Stomach smooth muscle (tissue), 2 donors: Measurements from ENCODE around the gene ZSCAN21.

ENCODE experiments used
- H3K27ac ChIP-seq: one replicate; pipeline ENCODE4 v1.7.0; 2013; ENCODE audit warnings: mild to moderate bottlenecking, low read length, inconsistent platforms
- H3K27me3 ChIP-seq, 2 donors: one replicate each; pipeline ENCODE4 v1.7.0; 2013; ENCODE audit warnings: low read length in 2 of 2; ENCODE audit not compliant: insufficient read depth in 2 of 2, control insufficient read depth in 1 of 2
- H3K36me3 ChIP-seq, 2 donors: one replicate each; pipeline ENCODE4 v1.7.0; 2013; ENCODE audit warnings: low read length in 2 of 2; ENCODE audit not compliant: control insufficient read depth in 2 of 2, insufficient read depth in 2 of 2
- H3K4me1 ChIP-seq: one replicate; pipeline ENCODE4 v1.7.0; 2013; ENCODE audit warnings: low read length; ENCODE audit not compliant: control insufficient read depth, insufficient read depth
- H3K4me3 ChIP-seq, 2 donors: one replicate each; pipeline ENCODE4 v1.7.0; 2013; ENCODE audit warnings: low read length in 2 of 2
- H3K9ac ChIP-seq, 2 donors: one replicate each; pipeline ENCODE4 v1.7.0; 2013; ENCODE audit warnings: low read length in 2 of 2, mild to moderate bottlenecking in 1 of 2
- H3K9me3 ChIP-seq, 2 donors: one replicate each; pipeline ENCODE4 v1.7.0; 2013; ENCODE audit warnings: low read length in 2 of 2; ENCODE audit not compliant: control insufficient read depth in 2 of 2
- donor health status: healthy.
- donor health status: Pancreatic carcinoma.

ZSCAN21 gene

GRCh38 chr7:100089458-100090196 is 40.1 kb downstream of the ZSCAN21 start:
- Histone ChIP-seq H3K27ac (peak overlapping the region; percentile 80), H3K27me3 (no peaks in the 10 kb centered on the region), H3K9me3 (no peaks in the 10 kb centered on the region), H3K4me3 (peak overlapping the region; percentile 89 to 94), H3K4me1 (peaks cover 36% of the 10 kb centered on the region), H3K36me3 (peaks cover 27 to 38% of the 10 kb centered on the region in 2 donors), H3K9ac (peak overlapping the region; percentile 87 to 89)

GRCh38 chr7:100090527-100091410 is 41.2 kb downstream of the ZSCAN21 start:
- peaks cover 36 to 45% of the 10 kb centered on the region in 2 donors for H3K36me3 ChIP-seq

DNA sequence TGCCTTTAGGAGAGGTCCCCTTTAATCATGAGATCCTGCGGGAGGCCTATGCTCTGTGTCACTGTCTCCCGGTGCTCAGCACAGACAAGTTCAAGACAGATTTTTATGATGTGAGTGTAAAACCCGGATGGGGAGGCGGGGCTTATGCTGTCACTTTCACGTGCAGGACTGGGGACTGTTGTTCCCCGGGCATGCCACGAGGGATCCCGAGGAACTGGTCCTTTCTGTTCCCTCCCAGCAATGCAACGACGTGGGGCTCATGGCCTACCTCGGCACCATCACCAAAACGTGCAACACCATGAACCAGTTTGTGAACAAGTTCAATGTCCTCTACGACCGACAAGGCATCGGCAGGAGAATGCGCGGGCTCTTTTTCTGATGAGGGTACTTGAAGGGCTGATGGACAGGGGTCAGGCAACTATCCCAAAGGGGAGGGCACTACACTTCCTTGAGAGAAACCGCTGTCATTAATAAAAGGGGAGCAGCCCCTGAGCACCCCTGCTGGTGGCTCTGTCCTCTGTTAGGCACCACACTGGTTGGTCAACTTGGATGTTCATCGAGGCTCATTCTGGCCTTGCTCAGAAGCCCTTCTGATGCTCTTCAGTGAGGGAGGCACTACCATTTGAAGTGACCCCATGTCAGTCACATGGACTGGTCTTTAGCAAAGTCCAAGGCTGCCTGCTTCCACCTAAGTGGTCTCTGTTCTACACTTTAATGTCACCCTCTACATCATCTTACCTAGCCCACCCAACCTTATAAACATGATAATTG is 42.0 kb downstream of the ZSCAN21 start:
- H3K9me3 ChIP-seq: no peaks in the 10 kb centered on the region
- peaks cover 36% of the 10 kb centered on the region for H3K4me1 ChIP-seq
- H3K27me3 ChIP-seq: no peaks in the 10 kb centered on the region
- H3K27ac ChIP-seq: no peak overlapping the region
- peaks cover 42 to 54% of the 10 kb centered on the region in 2 donors for H3K36me3 ChIP-seq
- H3K9ac ChIP-seq: no peak overlapping the region
- H3K4me3 ChIP-seq: no peak overlapping the region

More at GRCh38 chr7:100090527-100091410, 41.2 kb downstream of the ZSCAN21 start:
- no peak overlapping the region for H3K4me3 ChIP-seq
- H3K27me3 ChIP-seq: no peaks in the 10 kb centered on the region
- peak overlapping the region; percentile 24 for H3K27ac ChIP-seq
- H3K4me1 ChIP-seq: peaks cover 36% of the 10 kb centered on the region
- no peaks in the 10 kb centered on the region for H3K9me3 ChIP-seq
- no peak overlapping the region for H3K9ac ChIP-seq

DNA sequence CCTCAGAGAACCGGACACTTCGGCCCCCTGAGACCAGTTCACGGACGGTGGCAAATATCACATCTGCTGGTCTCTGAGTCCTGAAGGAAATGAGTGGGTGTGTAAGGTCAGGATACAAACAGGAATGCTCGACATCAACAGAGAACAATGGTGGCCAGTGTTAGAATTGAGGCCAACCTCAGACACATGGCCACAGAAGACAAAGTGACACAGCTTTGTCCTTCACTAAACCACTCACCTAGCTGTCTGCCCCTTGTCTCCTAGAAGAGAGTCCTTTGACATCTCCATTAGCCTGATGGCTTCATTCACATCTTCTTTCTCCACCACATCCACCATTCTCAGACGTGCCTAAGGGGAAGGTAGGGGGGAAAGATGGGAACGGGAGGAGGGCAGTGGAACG is 43.5 kb downstream of the ZSCAN21 start:
- Histone ChIP-seq H3K36me3 (peaks cover 54 to 66% of the 10 kb centered on the region in 2 donors), H3K9me3 (no peaks in the 10 kb centered on the region), H3K27me3 (no peaks in the 10 kb centered on the region), H3K27ac (peak overlapping the region; percentile 67), H3K4me1 (peaks cover 30% of the 10 kb centered on the region), H3K9ac (no peak overlapping the region), H3K4me3 (peak overlapping the region in 1 of 2 donors; percentile 22)

- no peaks in the 10 kb centered on the region for H3K27me3 ChIP-seq
- no peaks in the 10 kb centered on the region for H3K9me3 ChIP-seq
- peaks cover 25% of the 10 kb centered on the region for H3K4me1 ChIP-seq
- peaks cover 58 to 71% of the 10 kb centered on the region in 2 donors for H3K36me3 ChIP-seq
- H3K9ac ChIP-seq: peak overlapping the region in 1 of 2 donors; percentile 21
- H3K4me3 ChIP-seq: peak overlapping the region in 1 of 2 donors; percentile 22
- H3K27ac ChIP-seq: peak overlapping the region; percentile 67
These were observed 43.9 kb downstream of the ZSCAN21 start for GRCh38 chr7:100093498-100093897.

GRCh38 chr7:100093925-100094486 is 44.4 kb downstream of the ZSCAN21 start:
- Histone ChIP-seq H3K9ac (peak overlapping the region in 1 of 2 donors; percentile 21), H3K27ac (peak overlapping the region; percentile 67), H3K27me3 (no peaks in the 10 kb centered on the region), H3K4me3 (peak overlapping the region in 1 of 2 donors; percentile 22), H3K9me3 (no peaks in the 10 kb centered on the region), H3K36me3 (peaks cover 63 to 76% of the 10 kb centered on the region in 2 donors), H3K4me1 (peaks cover 26% of the 10 kb centered on the region)

DNA sequence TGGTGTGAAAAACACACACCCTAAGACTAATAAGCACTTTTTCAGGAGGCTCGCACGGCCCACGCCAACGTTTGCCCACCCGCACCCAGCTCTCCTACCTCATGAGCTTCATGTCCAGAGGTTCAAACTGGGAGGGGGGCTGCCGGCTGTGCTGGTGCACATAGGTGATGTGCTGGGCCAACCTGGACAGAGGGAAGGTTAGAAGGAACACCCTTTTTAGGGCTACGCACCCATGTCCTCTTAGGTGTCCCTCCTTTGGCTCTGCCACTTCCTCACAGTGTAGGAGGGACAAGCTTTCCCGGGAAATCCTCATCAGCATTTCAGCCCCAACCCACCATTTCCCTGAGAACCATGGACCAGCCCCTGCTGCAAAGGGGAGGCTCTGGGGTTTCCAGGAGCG is 45.7 kb downstream of the ZSCAN21 start:
- Histone ChIP-seq H3K9me3 (no peaks in the 10 kb centered on the region), H3K36me3 (peaks cover 70 to 81% of the 10 kb centered on the region in 2 donors), H3K4me1 (peaks cover 31% of the 10 kb centered on the region), H3K27ac (no peak overlapping the region), H3K9ac (no peak overlapping the region), H3K4me3 (no peak overlapping the region), H3K27me3 (no peaks in the 10 kb centered on the region)

DNA sequence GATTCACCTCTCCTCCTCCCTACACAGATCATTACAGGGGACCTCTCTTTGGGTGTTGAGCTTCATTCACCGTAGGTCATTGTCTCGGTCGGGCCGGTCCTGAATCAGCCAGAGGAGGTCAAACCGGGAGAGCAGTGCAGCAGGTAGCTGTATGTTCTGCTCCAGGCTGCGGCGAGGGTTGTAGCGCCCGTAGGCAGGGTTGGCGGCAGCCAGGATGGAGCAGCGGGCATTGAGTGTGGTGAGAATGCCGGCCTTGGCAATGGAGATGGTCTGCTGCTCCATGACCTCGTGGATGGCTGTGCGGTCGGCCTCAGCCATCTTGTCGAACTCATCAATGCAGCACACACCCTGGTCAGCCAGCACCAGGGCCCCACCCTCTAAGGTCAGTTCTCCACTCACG is 46.1 kb downstream of the ZSCAN21 start:
- no peak overlapping the region for H3K27ac ChIP-seq

DNA sequence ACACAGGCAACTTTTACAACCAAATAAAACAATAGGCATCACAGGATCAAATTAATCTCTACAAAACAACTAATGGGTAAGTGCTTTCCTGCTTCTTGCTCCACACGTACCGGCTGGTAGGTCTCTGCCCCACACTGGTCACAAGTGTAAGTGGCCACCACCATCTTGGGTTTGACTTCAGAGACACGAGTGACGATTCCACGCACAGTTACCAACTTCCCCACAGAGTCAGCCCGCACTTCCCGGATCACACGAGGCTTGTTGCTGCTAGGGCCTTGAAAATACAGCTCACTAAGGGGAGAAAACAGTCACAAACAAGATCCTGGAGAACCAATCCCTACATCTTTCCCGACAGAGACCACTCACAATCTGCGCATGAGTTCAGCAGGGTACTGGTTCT is 49.3 kb downstream of the ZSCAN21 start:
- H3K9me3 ChIP-seq: no peaks in the 10 kb centered on the region
- H3K27me3 ChIP-seq: no peaks in the 10 kb centered on the region
- H3K36me3 ChIP-seq: peaks cover 47 to 54% of the 10 kb centered on the region in 2 donors
- no peak overlapping the region for H3K27ac ChIP-seq
- H3K9ac ChIP-seq: no peak overlapping the region
- peaks cover 32% of the 10 kb centered on the region for H3K4me1 ChIP-seq
- no peak overlapping the region for H3K4me3 ChIP-seq

More for the DNA sequence above, 46.1 kb downstream of the ZSCAN21 start:
- Histone ChIP-seq H3K36me3 (peaks cover 66 to 77% of the 10 kb centered on the region in 2 donors), H3K9ac (no peak overlapping the region), H3K4me1 (peaks cover 33% of the 10 kb centered on the region), H3K9me3 (no peaks in the 10 kb centered on the region), H3K4me3 (no peak overlapping the region), H3K27me3 (no peaks in the 10 kb centered on the region)

GRCh38 chr7:100099452-100099851 is 49.9 kb downstream of the ZSCAN21 start:
- Histone ChIP-seq H3K36me3 (peaks cover 47 to 54% of the 10 kb centered on the region in 2 donors), H3K27ac (peak overlapping the region; percentile 75), H3K4me3 (peak overlapping the region; percentile 77 to 89), H3K9ac (peak overlapping the region; percentile 62 to 77), H3K4me1 (peaks cover 28% of the 10 kb centered on the region), H3K27me3 (no peaks in the 10 kb centered on the region), H3K9me3 (no peaks in the 10 kb centered on the region)
